Stomach (tissue), 9 donors: ENCODE results near the gene IL17REL. TPM values are rescaled to one million over a fixed set of nuclear protein-coding genes. Genes with fewer than 3 reads are reported as not detected.

Source experiments
- DNase-seq, 2 donors: peaks; one replicate each; pipeline versions ENCODE4 v3.0.0 to v3.0.0-alpha.2; 2013 to 2019
- H3K27ac ChIP-seq, 5 donors: fragments of 200-600 bp in 4 of 5; sonication (generic) in 4 of 5; one replicate each; pipeline ENCODE4 v1.5.1; 2013 to 2019; ENCODE audit warnings: mild to moderate bottlenecking in 1 of 5, moderate library complexity in 1 of 5
- H3K27me3 ChIP-seq, 3 donors: fragments of 200-600 bp; sonication (generic); one replicate each; pipeline ENCODE4 v1.5.1; 2017 to 2019; ENCODE audit warnings: mixed run types in 1 of 3
- H3K36me3 ChIP-seq, 4 donors: fragments of 200-600 bp; sonication (generic); 1 replicate in 3 of 4; 2 replicates in 1 of 4; pipeline ENCODE4 v1.5.1; 2016 to 2019
- H3K4me1 ChIP-seq, 4 donors: fragments of 200-600 bp; sonication (generic); one replicate each; pipeline ENCODE4 v1.5.1; 2016 to 2019
- H3K4me3 ChIP-seq, 4 donors: fragments of 200-600 bp; sonication (generic) in 3 of 4; one replicate each; pipeline ENCODE4 v1.5.1; 2016 to 2019; ENCODE audit warnings: mild to moderate bottlenecking in 1 of 4
- H3K9me3 ChIP-seq, 4 donors: fragments of 200-600 bp; sonication (generic); one replicate each; pipeline ENCODE4 v1.5.1; 2016 to 2019
- EP300 ChIP-seq: sonication (generic); formaldehyde crosslinking; IDR thresholded peaks from one replicate; pipeline ENCODE4 v1.6.1; 2017; ENCODE audit warnings: antibody characterized with exemption
- POLR2A ChIP-seq, 4 donors: fragments of 450-650 bp; IDR thresholded peaks; one replicate each; pipeline ENCODE4 v1.6.1; 2016; ENCODE audit warnings: antibody characterized with exemption in 4 of 4, control low read depth in 2 of 4, mild to moderate bottlenecking in 1 of 4, moderate library complexity in 1 of 4
- POLR2AphosphoS5 ChIP-seq, 3 donors: sonication (generic); formaldehyde crosslinking; IDR thresholded peaks; one replicate each; pipeline ENCODE4 v1.6.1; 2016; ENCODE audit warnings: antibody characterized with exemption in 3 of 3
- WGBS, 5 donors: extraction: QIAGEN DNeasy Blood & Tissue Kit in 3 of 5; methylation state at CpG; one replicate each; pipeline versions ENCODE4 v1.1.5 to v1.1.7; 2013 to 2018; 5-methylcytosine and 5-hydroxymethylcytosine counted together
- intact Hi-C: fragments of 100-400 bp; cut with DNase I; formaldehyde crosslinking; loops from one replicate; pipeline ENCODE4 v1.15.1; 2023; ENCODE audit warnings: low total_unique reads
- polyA plus RNA-seq, 3 donors: library from polyadenylated mRNA; stranded (reverse); fragments of 200-250 nt; gene quantifications; one replicate each; pipeline ENCODE4 v1.2.3, GENCODE V29; 2013
- total RNA-seq, 5 donors: library from RNA; depleted of rRNA; stranded (reverse); fragments of >200 nt; gene quantifications; one replicate each; pipeline versions ENCODE4 v1.1.0 to v1.2.3, GENCODE V29; 2014 to 2016
- TF ChIP-seq, protein P1 (sequence below), 7 experiments: fragments of 450-650 bp in 4 of 7; fragments of 200-600 bp in 3 of 7; sonication (generic) in 3 of 7; IDR thresholded peaks; one replicate each; pipeline ENCODE4 v1.5.1; 2016 to 2019; ENCODE audit warnings: antibody characterized with exemption in 7 of 7, control low read depth in 2 of 7, mild to moderate bottlenecking in 1 of 7
- donor health status: healthy with polysubstance abuse.
- donor health status: Bipolar disorder and iron deficiency.
- donor health status: healthy.

The IL17REL gene
- total and polyA plus RNA-seq, 8 donors = 0.03 to 1.2 (median 0.89) TPM; not detected in 4

DNA sequence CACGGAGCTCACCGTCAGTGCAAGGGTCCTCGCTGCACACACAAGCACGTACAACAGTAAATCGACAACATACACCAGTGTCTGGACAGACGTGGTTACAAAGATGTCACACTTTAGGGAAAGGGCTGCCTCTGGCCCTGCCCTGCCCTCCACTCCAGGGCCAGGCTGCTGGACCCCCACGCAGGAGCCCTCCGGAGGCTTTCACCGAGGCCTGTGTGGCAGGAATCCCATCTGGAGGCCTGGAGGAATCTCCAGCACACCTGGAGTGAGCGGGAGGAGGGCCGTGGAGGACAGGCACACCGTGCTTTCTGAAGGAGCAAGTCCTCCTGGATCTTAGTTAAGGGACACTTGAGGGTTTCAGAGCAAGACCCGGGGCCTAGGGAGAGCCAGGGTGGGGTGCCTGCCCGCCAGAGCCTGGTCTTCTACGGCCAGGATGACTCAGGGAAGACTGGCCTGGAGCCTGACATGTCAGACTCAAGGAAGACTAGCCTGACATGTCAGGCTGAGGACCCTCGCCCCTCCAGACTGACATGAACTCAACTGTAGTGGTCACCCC is 54.1 kb downstream of the IL17REL start:
- DNase-seq = peak in 1 of 2 donors; percentile 26
- TF ChIP-seq, protein P1, sequence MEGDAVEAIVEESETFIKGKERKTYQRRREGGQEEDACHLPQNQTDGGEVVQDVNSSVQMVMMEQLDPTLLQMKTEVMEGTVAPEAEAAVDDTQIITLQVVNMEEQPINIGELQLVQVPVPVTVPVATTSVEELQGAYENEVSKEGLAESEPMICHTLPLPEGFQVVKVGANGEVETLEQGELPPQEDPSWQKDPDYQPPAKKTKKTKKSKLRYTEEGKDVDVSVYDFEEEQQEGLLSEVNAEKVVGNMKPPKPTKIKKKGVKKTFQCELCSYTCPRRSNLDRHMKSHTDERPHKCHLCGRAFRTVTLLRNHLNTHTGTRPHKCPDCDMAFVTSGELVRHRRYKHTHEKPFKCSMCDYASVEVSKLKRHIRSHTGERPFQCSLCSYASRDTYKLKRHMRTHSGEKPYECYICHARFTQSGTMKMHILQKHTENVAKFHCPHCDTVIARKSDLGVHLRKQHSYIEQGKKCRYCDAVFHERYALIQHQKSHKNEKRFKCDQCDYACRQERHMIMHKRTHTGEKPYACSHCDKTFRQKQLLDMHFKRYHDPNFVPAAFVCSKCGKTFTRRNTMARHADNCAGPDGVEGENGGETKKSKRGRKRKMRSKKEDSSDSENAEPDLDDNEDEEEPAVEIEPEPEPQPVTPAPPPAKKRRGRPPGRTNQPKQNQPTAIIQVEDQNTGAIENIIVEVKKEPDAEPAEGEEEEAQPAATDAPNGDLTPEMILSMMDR (IDR thresholded peaks at IDR 0.05) = no peak
- no peak for TF ChIP-seq POLR2AphosphoS5 (IDR thresholded peaks at IDR 0.05)
- TF ChIP-seq POLR2A (IDR thresholded peaks at IDR 0.05) = no peak
- TF ChIP-seq EP300 = no peak
- H3K4me1 ChIP-seq = peaks cover 37 to 73% (median 69%) of the 10 kb centered on the region in 4 donors
- H3K9me3 ChIP-seq = no peaks in the 10 kb centered on the region
- H3K27me3 ChIP-seq = no peaks in the 10 kb centered on the region
- 67 to 85% (median 73%) methylated on average over 9 to 16 of the region's 16 CpGs for WGBS, 5 donors
- H3K27ac ChIP-seq = peak overlapping the region; percentile 94 to 98 (median 98)
- peaks cover 11 to 22% (median 20%) of the 10 kb centered on the region in 4 donors for H3K36me3 ChIP-seq
- no peak overlapping the region for H3K4me3 ChIP-seq
- intact Hi-C loops = no loop called here

DNA sequence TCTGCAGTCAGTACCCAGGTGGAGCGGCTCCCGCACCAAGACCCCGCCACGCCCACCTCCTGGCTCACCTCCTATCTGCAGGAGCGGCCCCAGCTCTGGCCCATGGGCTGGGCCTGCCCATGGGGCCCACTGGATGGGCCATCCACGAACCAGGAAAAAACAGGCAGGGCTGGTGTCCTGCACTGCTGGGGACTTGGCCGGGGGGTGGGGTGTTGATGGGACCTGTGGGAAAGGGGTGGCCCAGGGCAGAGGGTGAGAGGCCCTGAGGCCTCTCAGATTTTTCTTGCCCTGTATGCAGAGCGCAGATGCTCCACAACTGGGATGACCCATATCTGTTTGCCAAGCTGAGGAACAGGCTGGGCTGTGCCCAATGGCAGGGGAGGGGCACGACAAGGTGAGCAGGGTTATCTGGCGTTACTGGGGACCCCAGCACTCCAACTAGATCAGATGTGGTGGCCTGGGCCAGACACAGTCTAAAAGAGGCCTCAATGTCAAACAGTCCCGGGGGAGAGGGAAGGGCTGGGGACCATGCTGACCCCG is 54.7 kb downstream of the IL17REL start:
- DNase-seq = peak; percentile 45 to 79
- TF ChIP-seq POLR2AphosphoS5 (IDR thresholded peaks at IDR 0.05) = no peak
- no peak for TF ChIP-seq POLR2A (IDR thresholded peaks at IDR 0.05)
- TF ChIP-seq, protein P1 (IDR thresholded peaks at IDR 0.05) = no peak
- TF ChIP-seq EP300 = no peak
- peaks cover 37 to 73% (median 69%) of the 10 kb centered on the region in 4 donors for H3K4me1 ChIP-seq
- H3K27ac ChIP-seq = peak overlapping the region; percentile 94 to 98 (median 98)
- H3K9me3 ChIP-seq = no peaks in the 10 kb centered on the region
- no peak overlapping the region for H3K4me3 ChIP-seq
- no peaks in the 10 kb centered on the region for H3K27me3 ChIP-seq
- 49 to 69% (median 62%) methylated on average over 5 to 12 of the region's 12 CpGs for WGBS, 5 donors
- intact Hi-C loops = no loop called here
- peaks cover 5 to 17% (median 15%) of the 10 kb centered on the region in 4 donors for H3K36me3 ChIP-seq

DNA sequence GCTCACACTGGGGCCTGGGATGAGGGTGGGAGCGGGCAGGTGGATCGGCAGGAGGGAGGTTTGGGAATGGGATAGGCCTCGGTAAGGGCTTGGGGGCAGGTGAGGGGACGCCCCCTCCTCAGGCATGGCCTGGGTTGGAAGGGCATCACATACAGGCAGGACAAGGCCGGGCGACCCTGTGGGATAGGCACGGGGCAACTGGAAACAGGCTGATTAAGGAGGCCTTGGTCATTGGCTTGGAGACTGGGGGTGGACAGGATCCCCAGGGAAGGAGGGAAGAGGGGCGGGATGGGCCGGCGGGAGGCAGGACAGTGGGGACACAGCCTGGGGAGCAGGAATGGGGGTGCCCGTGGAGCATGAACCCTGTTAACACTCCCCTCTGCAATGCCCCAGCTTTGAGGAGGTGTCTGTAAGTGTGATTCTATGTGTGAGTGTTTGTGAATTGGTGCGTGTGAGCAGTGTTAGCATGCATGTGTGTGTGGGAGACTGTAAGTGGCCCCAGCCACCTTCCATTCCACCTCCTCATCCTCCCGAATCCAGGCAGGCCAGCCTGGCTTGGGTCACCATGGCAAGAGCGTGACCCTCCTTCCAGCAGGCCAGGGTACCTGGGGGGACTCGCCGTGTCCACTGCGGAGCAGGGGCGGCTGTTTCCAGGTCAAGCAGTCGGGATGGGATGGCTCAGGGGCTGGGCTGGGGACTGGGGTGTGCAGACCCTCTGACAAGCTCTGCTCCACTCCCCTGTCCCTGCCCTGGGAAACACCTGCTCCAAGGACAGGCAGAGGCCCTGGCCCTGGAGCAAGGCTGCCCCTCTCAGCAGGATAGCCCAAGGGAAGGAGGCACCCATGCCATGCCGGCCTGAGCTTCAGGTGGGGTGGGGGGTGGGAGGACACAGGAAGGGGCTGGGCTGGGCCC is 55.4 kb downstream of the IL17REL start:
- 79 to 91% (median 84%) methylated on average over 15 to 20 of the region's 20 CpGs for WGBS, 5 donors
- no peak overlapping the region for H3K4me3 ChIP-seq
- TF ChIP-seq POLR2AphosphoS5 (IDR thresholded peaks at IDR 0.05) = no peak
- TF ChIP-seq, protein P1 (IDR thresholded peaks at IDR 0.05) = no peak
- no peak for TF ChIP-seq POLR2A (IDR thresholded peaks at IDR 0.05)
- TF ChIP-seq EP300 = no peak
- H3K27ac ChIP-seq = peak overlapping the region; percentile 94 to 98 (median 98)
- H3K9me3 ChIP-seq = no peaks in the 10 kb centered on the region
- intact Hi-C loops = no loop called here
- no peaks in the 10 kb centered on the region for H3K27me3 ChIP-seq
- peaks cover 0 to 10% (median 8%) of the 10 kb centered on the region in 4 donors for H3K36me3 ChIP-seq
- peak in 1 of 2 donors; percentile 24 for DNase-seq
- H3K4me1 ChIP-seq = peaks cover 40 to 75% (median 71%) of the 10 kb centered on the region in 4 donors

DNA sequence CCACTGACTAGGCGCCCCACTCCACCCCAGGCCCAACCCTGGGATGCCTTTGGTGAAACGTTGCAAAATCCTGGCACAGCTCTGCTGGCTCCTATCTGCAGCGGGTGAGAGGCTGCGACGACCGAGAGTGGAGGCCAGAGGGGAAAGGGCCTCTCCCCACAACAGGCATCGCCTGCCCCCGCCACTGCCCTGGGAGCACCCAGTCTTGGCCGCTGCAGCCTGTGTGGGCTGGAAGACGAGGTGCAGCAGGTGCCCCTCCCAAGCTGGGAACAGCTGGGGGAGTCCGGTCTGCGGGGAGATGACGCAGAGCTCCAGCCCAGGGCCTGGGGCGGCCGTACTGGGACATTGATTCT is 56.2 kb downstream of the IL17REL start:
- Histone ChIP-seq H3K36me3 (peaks cover 0 to 3% (median 1%) of the 10 kb centered on the region in 4 donors), H3K4me1 (peaks cover 46 to 83% (median 79%) of the 10 kb centered on the region in 4 donors), H3K27ac (peak overlapping the region; percentile 94 to 98 (median 98)), H3K9me3 (no peaks in the 10 kb centered on the region), H3K4me3 (no peak overlapping the region), H3K27me3 (no peaks in the 10 kb centered on the region)
- intact Hi-C loops = no loop called here
- WGBS, 5 donors = 48 to 84% (median 71%) methylated on average over 6 to 15 of the region's 15 CpGs
- TF ChIP-seq POLR2AphosphoS5 (IDR thresholded peaks at IDR 0.05) (peak in 2 of 3 donors; percentile 19 to 42), EP300 (no peak)
- peak; percentile 54 to 71 for DNase-seq
